ENCODE results near the gene APOBEC3H.

Gene APOBEC3H

GRCh38 chr22:39130892-39131855 is 34.1 kb downstream of the APOBEC3H start:
- no peak for DNase-seq (ENCODE audit: extremely low spot score)
- no peak for TF ChIP-seq CTCF (IDR thresholded peaks at IDR 0.05; ENCODE audit: control extremely low read depth, extremely low read depth, low read depth, missing control alignments)
- POLR2A ChIA-PET, result no interaction called here
- CTCF ChIA-PET, result interaction anchor here (0.7 to 1.1 kb wide), 3 partner anchors 12 to 128 kb away, joined by 3 read pairs; no protein-coding TSS in a partner anchor

GRCh38 chr22:39132281-39132680 is 35.2 kb downstream of the APOBEC3H start:
- CTCF ChIA-PET, result no interaction called here
- POLR2A ChIA-PET, result no interaction called here
- no peak for DNase-seq (ENCODE audit: extremely low spot score)
- TF ChIP-seq CTCF (IDR thresholded peaks at IDR 0.05; ENCODE audit: control extremely low read depth, extremely low read depth, low read depth, missing control alignments), result no peak

GRCh38 chr22:39132871-39133524 is 36.0 kb downstream of the APOBEC3H start:
- no peak for TF ChIP-seq CTCF (IDR thresholded peaks at IDR 0.05; ENCODE audit: control extremely low read depth, extremely low read depth, low read depth, missing control alignments)
- ChIA-PET CTCF (no interaction called here), POLR2A (no interaction called here)
- DNase-seq (ENCODE audit: extremely low spot score), result no peak

- no peak for DNase-seq (ENCODE audit: extremely low spot score)
- ChIA-PET POLR2A (interaction anchor here (0.6 kb wide), 1 partner anchor 314 kb away, joined by 3 read pairs; no protein-coding TSS in a partner anchor), CTCF (interaction anchor here (0.6 to 2.2 kb wide), 7 partner anchors 9 to 365 kb away, joined by 3 to 5 read pairs (median 3); no protein-coding TSS in a partner anchor)
- TF ChIP-seq CTCF (IDR thresholded peaks at IDR 0.05; ENCODE audit: control extremely low read depth, extremely low read depth, low read depth, missing control alignments), result no peak
Measured at GRCh38 chr22:39133871-39134270, 36.8 kb downstream of the APOBEC3H start.

- POLR2A ChIA-PET, result interaction anchor here (0.6 to 1.7 kb wide), 2 partner anchors 14 to 313 kb away, joined by 3 to 4 read pairs; no protein-coding TSS in a partner anchor
- no peak for TF ChIP-seq CTCF (IDR thresholded peaks at IDR 0.05; ENCODE audit: control extremely low read depth, extremely low read depth, low read depth, missing control alignments)
- no peak for DNase-seq (ENCODE audit: extremely low spot score)
- CTCF ChIA-PET, result interaction anchor here (0.9 to 2.2 kb wide), 8 partner anchors 9 to 176 kb away, joined by 3 to 5 read pairs (median 3); no protein-coding TSS in a partner anchor
Measured at GRCh38 chr22:39134366-39135091, 37.5 kb downstream of the APOBEC3H start.

All from GM10248 (cell line).